Measurements from ENCODE around the gene ALDH1A1.

ALDH1A1 gene

DNA sequence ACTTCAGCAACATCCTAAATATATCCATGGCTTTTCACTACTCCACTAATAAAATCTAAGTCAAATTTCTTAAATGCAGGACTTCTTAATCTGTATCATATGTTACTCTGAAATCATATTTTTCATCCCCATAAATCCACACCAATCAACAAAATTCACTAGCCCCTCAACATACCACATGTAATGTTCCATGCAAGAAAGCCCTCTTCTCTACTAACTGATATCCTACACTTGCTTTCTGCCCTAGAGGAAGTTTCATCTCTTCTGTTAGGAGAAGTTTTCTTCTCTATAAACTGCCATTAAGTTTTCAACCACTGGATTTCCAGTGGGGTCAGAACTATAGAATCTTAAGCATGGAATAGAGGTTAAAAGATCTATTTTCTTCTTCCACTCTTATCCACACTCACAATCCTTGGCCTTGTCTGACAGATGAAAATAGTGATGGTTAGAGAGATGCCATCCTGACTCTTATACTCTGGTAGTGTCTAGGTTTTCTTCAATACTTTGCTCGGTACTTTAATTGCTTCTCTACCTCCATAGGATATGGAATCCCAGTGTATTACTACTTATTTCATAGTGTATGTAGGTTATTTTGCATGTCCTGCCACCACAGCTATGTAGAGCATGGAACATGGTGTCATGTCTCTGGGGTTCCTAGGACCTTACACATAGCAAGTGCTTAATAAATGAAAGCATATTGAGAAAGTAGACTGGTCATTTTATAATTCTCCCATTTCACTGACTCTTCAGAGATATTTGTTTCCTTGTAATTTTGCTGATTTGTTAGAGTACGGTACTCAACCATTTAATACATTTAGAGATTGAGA is 48.4 kb downstream of the ALDH1A1 start:
- no peak overlapping the region for H4K91ac ChIP-seq (ENCODE audit: low read depth, low read length)
- H3K4me3 ChIP-seq (ENCODE audit: low read depth, low read length) = no peak overlapping the region
- no peak overlapping the region for H2BK120ac ChIP-seq (ENCODE audit: insufficient read depth, low read length, poor library complexity)
- no peak overlapping the region for H3K23ac ChIP-seq (ENCODE audit: low read length)
- WGBS (ENCODE audit: extremely low coverage, insufficient coverage, insufficient read length) = no CpG with 5 or more reads among the region's 2 CpGs
- no peaks in the 10 kb centered on the region for H3K27me3 ChIP-seq (ENCODE audit: insufficient read depth, low read length)
- H3K4me1 ChIP-seq (ENCODE audit: control insufficient read depth in 1 of 2, insufficient read depth in 2 of 2, low read length in 2 of 2) = no peaks in the 10 kb centered on the region
- no peak overlapping the region for H3K4me2 ChIP-seq (ENCODE audit: low read length)
- H2AFZ ChIP-seq (ENCODE audit: insufficient read depth, low read length, poor library complexity) = no peak overlapping the region
- no peaks in the 10 kb centered on the region for H3K36me3 ChIP-seq (ENCODE audit: control insufficient read depth in 1 of 2, insufficient read depth in 2 of 2, low read length in 2 of 2)
- H3K79me2 ChIP-seq (ENCODE audit: control insufficient read depth, insufficient read depth, low read length, poor library complexity) = no peaks in the 10 kb centered on the region
- no peak overlapping the region for H3K14ac ChIP-seq (ENCODE audit: low read length)
- no peak overlapping the region for H2BK12ac ChIP-seq (ENCODE audit: low read length)
- no peak overlapping the region for H3K18ac ChIP-seq (ENCODE audit: low read length)
- DNase-seq = no peak
- H4K8ac ChIP-seq (ENCODE audit: low read depth, low read length) = no peak overlapping the region
- H2BK5ac ChIP-seq (ENCODE audit: low read depth, low read length, poor library complexity) = no peak overlapping the region
- no peak overlapping the region for H4K12ac ChIP-seq (ENCODE audit: low read depth, low read length)
- no peak overlapping the region for H3K9ac ChIP-seq (ENCODE audit: low read length)
- H3K27ac ChIP-seq (ENCODE audit: low read depth, low read length) = no peak overlapping the region
- no peak overlapping the region for H3K4ac ChIP-seq (ENCODE audit: low read depth, low read length)
- H2AK5ac ChIP-seq (ENCODE audit: low read length) = no peak overlapping the region
- H3K9me3 ChIP-seq (ENCODE audit: insufficient read depth, low read depth, low read length) = no peaks in the 10 kb centered on the region
- H3K79me1 ChIP-seq (ENCODE audit: low read length) = no peaks in the 10 kb centered on the region

DNA sequence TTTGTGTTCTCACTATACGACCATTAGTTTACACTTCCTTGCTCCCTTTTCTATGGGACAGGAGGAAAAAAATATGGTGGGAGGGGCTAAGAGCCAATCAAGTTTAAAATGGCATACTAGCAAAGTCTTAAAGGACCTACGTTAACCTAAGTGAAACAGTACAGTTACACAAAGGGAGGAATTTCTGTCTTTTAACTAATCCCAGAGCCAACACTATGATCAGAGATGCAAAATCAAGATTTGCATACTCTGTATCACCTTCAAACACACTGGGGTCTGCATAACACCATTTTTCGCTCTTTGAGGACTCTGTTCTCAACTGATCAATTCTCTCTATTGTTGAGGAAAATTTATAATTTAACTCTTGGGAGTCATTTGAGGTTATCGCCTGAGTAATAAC is 49.8 kb downstream of the ALDH1A1 start:
- Histone ChIP-seq H2BK120ac (ENCODE audit: insufficient read depth, low read length, poor library complexity) (no peak overlapping the region), H2AFZ (ENCODE audit: insufficient read depth, low read length, poor library complexity) (no peak overlapping the region), H3K14ac (ENCODE audit: low read length) (no peak overlapping the region), H4K8ac (ENCODE audit: low read depth, low read length) (no peak overlapping the region), H3K23ac (ENCODE audit: low read length) (no peak overlapping the region), H3K79me1 (ENCODE audit: low read length) (no peaks in the 10 kb centered on the region), H3K4me3 (ENCODE audit: low read depth, low read length) (no peak overlapping the region), H3K4ac (ENCODE audit: low read depth, low read length) (no peak overlapping the region), H3K36me3 (ENCODE audit: control insufficient read depth in 1 of 2, insufficient read depth in 2 of 2, low read length in 2 of 2) (no peaks in the 10 kb centered on the region), H3K27me3 (ENCODE audit: insufficient read depth, low read length) (no peaks in the 10 kb centered on the region), H4K91ac (ENCODE audit: low read depth, low read length) (no peak overlapping the region), H2BK5ac (ENCODE audit: low read depth, low read length, poor library complexity) (no peak overlapping the region), H3K9ac (ENCODE audit: low read length) (no peak overlapping the region), H3K4me1 (ENCODE audit: control insufficient read depth in 1 of 2, insufficient read depth in 2 of 2, low read length in 2 of 2) (no peaks in the 10 kb centered on the region), H3K79me2 (ENCODE audit: control insufficient read depth, insufficient read depth, low read length, poor library complexity) (no peaks in the 10 kb centered on the region), H3K18ac (ENCODE audit: low read length) (no peak overlapping the region), H2AK5ac (ENCODE audit: low read length) (no peak overlapping the region), H4K12ac (ENCODE audit: low read depth, low read length) (no peak overlapping the region), H3K27ac (ENCODE audit: low read depth, low read length) (no peak overlapping the region), H2BK12ac (ENCODE audit: low read length) (no peak overlapping the region), H3K9me3 (ENCODE audit: insufficient read depth, low read depth, low read length) (no peaks in the 10 kb centered on the region), H3K4me2 (ENCODE audit: low read length) (no peak overlapping the region)
- no peak for DNase-seq
- WGBS (ENCODE audit: extremely low coverage, insufficient coverage, insufficient read length) = no CpG with 5 or more reads among the region's 4 CpGs

DNA sequence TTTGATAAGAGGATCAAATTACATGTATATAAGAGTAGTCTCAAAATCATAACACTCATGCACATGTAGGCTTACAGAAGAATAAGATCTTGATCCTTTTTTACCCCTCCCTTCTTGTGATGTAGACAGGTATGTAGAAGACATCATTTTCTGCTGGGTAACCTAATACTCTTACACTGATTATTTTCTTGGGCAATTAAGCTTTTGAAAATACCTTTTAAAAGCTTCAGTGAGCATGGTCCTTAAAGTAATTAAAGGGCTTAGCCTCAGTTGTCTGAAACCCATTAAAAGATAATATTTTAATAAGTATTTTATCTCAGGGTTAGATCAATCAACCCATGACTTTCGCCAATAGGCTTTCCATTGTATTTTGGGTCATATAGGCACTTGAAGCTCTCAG is 50.6 kb downstream of the ALDH1A1 start:
- Histone ChIP-seq H3K14ac (ENCODE audit: low read length) (no peak overlapping the region), H3K79me2 (ENCODE audit: control insufficient read depth, insufficient read depth, low read length, poor library complexity) (no peaks in the 10 kb centered on the region), H3K79me1 (ENCODE audit: low read length) (no peaks in the 10 kb centered on the region), H3K27me3 (ENCODE audit: insufficient read depth, low read length) (no peaks in the 10 kb centered on the region), H3K4me1 (ENCODE audit: control insufficient read depth in 1 of 2, insufficient read depth in 2 of 2, low read length in 2 of 2) (no peaks in the 10 kb centered on the region), H2BK12ac (ENCODE audit: low read length) (no peak overlapping the region), H3K4me3 (ENCODE audit: low read depth, low read length) (no peak overlapping the region), H3K9me3 (ENCODE audit: insufficient read depth, low read depth, low read length) (no peaks in the 10 kb centered on the region), H3K4me2 (ENCODE audit: low read length) (no peak overlapping the region), H3K27ac (ENCODE audit: low read depth, low read length) (no peak overlapping the region), H4K91ac (ENCODE audit: low read depth, low read length) (no peak overlapping the region), H3K9ac (ENCODE audit: low read length) (no peak overlapping the region), H3K36me3 (ENCODE audit: control insufficient read depth in 1 of 2, insufficient read depth in 2 of 2, low read length in 2 of 2) (no peaks in the 10 kb centered on the region), H4K12ac (ENCODE audit: low read depth, low read length) (no peak overlapping the region), H3K4ac (ENCODE audit: low read depth, low read length) (no peak overlapping the region), H2AFZ (ENCODE audit: insufficient read depth, low read length, poor library complexity) (no peak overlapping the region), H2BK5ac (ENCODE audit: low read depth, low read length, poor library complexity) (no peak overlapping the region), H2AK5ac (ENCODE audit: low read length) (no peak overlapping the region), H2BK120ac (ENCODE audit: insufficient read depth, low read length, poor library complexity) (no peak overlapping the region), H3K18ac (ENCODE audit: low read length) (no peak overlapping the region), H3K23ac (ENCODE audit: low read length) (no peak overlapping the region), H4K8ac (ENCODE audit: low read depth, low read length) (no peak overlapping the region)
- WGBS (ENCODE audit: extremely low coverage, insufficient coverage, insufficient read length) = no CpG with 5 or more reads among the region's 1 CpG
- no peak for DNase-seq

DNA sequence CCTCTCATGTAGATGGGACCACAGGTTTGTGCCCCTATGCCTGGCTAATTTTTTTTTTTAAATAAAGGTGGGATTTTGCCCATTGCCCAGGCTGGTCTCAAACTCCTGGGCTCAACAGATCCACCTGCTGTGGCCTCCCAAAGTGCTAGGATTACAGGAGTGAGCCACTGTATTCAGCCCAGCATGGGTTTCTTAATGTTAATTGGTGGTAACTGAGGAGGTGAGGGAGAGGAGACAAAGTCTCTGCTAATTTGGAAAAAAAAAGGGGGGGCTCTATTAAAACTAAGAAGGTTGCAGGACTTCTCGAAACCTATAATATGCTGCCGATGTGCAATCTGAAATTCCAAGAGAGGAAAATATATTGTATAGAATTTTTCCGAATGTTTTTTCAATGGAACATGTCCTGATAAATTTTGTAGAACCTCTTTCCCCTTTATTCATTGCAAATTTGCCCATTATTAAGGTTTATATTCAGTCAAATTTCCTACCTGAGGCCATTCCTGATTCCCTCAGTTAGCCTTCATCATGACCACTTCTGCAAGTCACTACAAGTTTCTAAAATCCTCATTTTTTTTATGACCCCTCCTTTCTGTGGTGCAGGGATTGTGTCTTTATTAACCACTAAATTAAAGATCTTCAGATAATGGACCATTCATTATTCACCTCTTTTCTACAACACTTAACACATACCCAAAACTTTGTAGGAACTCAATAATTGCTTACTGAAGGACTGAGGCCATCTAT is 52.9 kb downstream of the ALDH1A1 start:
- no peaks in the 10 kb centered on the region for H3K79me1 ChIP-seq (ENCODE audit: low read length)

More for the DNA sequence above, 52.9 kb downstream of the ALDH1A1 start:
- Histone ChIP-seq H3K4me2 (ENCODE audit: low read length) (no peak overlapping the region), H3K4me1 (ENCODE audit: control insufficient read depth in 1 of 2, insufficient read depth in 2 of 2, low read length in 2 of 2) (no peaks in the 10 kb centered on the region), H3K27ac (ENCODE audit: low read depth, low read length) (no peak overlapping the region), H4K12ac (ENCODE audit: low read depth, low read length) (no peak overlapping the region), H3K18ac (ENCODE audit: low read length) (no peak overlapping the region), H4K91ac (ENCODE audit: low read depth, low read length) (no peak overlapping the region), H3K23ac (ENCODE audit: low read length) (no peak overlapping the region), H2AK5ac (ENCODE audit: low read length) (no peak overlapping the region), H3K4ac (ENCODE audit: low read depth, low read length) (no peak overlapping the region), H3K27me3 (ENCODE audit: insufficient read depth, low read length) (no peaks in the 10 kb centered on the region), H3K9me3 (ENCODE audit: insufficient read depth, low read depth, low read length) (no peaks in the 10 kb centered on the region), H2BK5ac (ENCODE audit: low read depth, low read length, poor library complexity) (no peak overlapping the region), H4K8ac (ENCODE audit: low read depth, low read length) (no peak overlapping the region), H3K9ac (ENCODE audit: low read length) (no peak overlapping the region), H3K14ac (ENCODE audit: low read length) (no peak overlapping the region), H2BK120ac (ENCODE audit: insufficient read depth, low read length, poor library complexity) (no peak overlapping the region), H2BK12ac (ENCODE audit: low read length) (no peak overlapping the region), H3K36me3 (ENCODE audit: control insufficient read depth in 1 of 2, insufficient read depth in 2 of 2, low read length in 2 of 2) (no peaks in the 10 kb centered on the region), H3K4me3 (ENCODE audit: low read depth, low read length) (no peak overlapping the region), H3K79me2 (ENCODE audit: control insufficient read depth, insufficient read depth, low read length, poor library complexity) (no peaks in the 10 kb centered on the region), H2AFZ (ENCODE audit: insufficient read depth, low read length, poor library complexity) (no peak overlapping the region)
- DNase-seq = no peak
- no CpG with 5 or more reads among the region's 3 CpGs for WGBS (ENCODE audit: extremely low coverage, insufficient coverage, insufficient read length)
